SIG-M5 treated with dmso at 0.1 percent for 504 hours (cell line): ENCODE results near the gene TFR2.

ENCODE experiments used
- DNase-seq: peaks from one replicate; lab custom pipeline; 2025; ENCODE audit not compliant: unreplicated experiment; lab: John Stamatoyannopoulos, UW

Gene TFR2

DNA sequence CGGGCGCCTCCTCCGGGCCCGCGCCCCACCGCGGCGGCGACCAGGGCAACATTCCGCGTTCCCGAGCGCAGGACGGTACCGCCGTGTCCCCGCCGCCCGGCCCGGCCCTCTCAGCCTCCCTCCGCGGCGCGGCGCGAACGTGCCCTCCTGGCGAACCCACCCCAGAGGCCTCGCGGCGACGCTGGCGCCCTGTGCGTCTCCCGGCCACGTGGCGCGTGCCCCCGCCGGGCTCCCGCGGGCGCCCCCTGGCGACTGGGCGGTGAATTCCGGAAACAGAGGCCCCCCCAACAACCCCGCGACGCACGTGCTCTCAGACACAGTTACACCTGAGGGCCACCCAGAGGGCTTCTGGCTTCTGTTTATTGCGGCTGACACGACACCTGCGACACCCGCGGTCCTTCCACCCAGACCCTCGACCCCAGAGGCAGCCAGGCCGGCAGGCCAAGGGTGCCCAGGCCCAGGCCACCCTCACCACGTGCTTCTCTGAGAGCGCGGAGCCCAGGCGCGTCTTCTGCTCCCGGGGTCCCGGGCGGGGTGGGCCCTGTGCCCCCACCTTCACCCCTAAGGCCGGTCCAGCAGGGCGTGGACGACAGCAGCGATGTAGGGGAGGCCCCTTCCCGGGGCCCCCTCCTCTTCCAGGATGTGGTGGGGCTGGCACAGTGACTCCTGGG is 67.5 kb downstream of the TFR2 start, which contains the start of gene SAP25:
TSS of gene SAP25 (minus strand) at position 210 of the 671 bp plus-strand sequence. CDS start at position 52, 158 bp downstream.
- DNase-seq = no peak

DNA sequence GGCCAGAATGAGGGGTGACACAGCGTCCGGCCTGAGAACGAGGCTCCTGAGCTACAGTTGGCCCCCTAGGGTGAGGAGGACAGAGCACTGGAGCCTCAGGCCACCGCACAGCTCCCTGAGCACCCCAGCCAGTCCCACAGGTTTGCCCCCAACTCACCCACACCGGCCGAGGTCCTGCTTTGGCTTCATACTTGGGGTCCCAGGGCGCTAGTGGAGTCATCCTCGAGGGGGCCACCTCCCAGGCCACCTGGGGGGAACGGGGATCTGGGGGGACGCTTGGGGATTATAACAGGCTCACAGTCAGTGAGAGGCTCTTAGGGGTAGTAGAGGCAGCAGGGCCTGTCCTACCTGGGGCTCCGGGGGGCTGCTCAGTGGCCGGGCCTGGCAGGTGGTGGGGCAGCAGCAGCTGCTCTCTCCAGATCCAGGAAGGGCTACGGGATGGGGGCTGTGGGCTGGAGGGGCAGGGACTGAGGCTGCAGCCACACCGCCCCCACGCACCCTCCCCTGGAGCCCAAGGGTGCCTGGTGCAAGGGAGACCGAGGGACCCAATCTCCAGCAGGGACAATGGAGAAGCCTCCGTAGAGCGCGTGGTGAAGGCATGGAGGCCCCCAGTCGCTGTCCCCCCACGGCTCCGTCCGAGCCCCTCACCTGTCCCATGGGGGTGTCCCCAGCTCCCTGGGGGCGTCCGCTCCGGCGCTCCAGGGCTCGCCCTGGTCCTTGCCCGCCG is 68.2 kb downstream of the TFR2 start:
- no peak for DNase-seq

DNA sequence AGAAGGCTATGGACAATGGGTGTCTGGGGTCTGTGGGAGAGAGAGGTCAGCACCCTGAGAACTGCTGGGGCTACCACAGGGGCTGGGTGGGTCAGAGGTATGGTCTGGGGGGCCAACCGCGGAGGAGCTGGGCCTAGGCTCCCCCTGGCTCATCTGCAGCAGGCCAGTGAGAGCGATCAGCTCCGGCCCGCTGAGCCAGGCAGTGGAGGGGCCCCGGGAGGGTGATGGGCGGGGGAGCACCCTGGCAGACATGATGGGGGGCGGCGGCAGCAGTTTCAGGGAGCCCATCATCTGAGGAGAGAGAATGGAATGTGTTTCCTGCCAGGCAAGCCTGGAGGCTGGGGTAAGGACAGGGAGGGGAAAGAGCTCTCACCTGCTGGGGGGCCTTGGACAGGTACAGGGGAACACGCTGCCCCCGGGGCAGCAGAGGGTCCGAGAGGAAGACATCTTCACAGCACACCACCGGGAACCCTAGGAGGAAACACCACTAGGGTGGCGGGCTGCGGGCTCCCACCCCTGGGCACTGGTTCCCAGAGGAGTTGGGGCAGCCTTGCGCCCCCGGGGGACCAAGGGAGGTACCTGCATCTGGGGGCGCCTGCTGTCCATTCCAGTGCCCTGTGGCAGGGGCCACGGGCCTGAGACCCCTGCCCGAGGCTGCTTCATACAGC is 68.9 kb downstream of the TFR2 start:
- no peak for DNase-seq

DNA sequence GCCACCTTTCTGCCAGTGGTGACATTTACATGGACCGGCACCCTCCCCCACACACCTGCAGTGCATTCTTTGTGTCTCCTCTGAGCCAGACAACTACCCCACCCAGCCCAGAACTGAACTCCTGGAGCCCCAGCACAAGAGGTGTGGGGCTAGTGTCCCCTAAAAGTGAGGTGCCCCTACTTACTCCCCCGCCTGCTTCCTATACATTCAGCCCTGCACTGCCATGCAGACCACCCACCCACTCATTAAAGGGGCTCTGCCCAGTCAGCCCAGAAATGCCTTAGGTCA is 69.6 kb downstream of the TFR2 start:
- no peak for DNase-seq

DNA sequence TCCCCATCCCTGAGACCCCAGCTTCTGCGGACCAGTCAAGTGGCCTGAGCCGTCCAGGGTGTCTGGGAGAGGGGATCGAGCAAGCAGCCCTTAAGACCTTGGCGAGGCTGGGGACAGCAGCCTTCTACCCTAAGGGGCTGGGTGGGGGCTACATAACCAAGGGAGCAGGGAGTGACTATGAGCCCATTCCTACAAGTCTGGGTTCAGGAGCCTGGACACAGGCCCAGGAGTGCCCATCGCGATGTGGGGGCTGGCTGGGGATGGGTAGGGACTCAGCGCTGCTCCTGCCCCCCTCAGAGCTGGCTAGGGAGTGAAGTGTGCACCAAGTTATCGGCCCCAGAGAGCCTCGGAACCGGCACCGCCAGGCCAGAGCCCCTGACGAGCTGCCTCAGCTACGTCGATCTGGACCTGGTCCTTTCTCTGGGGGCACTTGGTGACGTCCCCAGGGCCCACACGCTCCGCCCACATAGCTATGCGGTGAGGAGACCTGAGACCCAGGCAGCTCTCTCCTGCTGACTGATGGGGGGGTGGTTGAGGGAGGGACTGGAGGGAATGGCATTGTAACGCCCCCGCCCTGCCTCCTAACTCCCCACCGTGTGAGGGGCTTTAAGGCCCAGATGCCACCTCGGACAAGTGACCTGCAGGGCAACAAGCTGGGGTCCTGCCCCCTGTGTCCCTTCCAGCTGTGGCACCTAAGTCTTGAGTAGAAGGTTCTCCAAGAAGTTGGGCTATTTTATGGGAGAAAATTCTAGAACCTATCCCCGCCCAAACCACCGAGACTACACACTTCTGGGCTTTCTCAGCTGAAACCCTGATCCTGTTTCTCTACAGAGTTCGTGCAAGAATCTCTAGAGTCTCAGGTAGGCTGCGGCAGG is 70.2 kb downstream of the TFR2 start:
- no peak for DNase-seq
